22Rv1 (cell line): ENCODE results near the gene SKIC2.
"Not testable (repeated sequence)": the region's sequence is repeated elsewhere in the genome, so short reads cannot be mapped to it uniquely, and the experiment has no call there.

Experiments
- CTCF ChIP-seq: fragments of 450-650 bp; IDR thresholded peaks from 2 replicates; pipeline ENCODE4 v1.5.1; 2017; ENCODE audit warnings: mild to moderate bottlenecking
- ZFX ChIP-seq: fragments of 450-650 bp; IDR thresholded peaks from 2 replicates; pipeline ENCODE4 v1.6.1; 2017; ENCODE audit warnings: antibody characterized with exemption, borderline replicate concordance

DNA sequence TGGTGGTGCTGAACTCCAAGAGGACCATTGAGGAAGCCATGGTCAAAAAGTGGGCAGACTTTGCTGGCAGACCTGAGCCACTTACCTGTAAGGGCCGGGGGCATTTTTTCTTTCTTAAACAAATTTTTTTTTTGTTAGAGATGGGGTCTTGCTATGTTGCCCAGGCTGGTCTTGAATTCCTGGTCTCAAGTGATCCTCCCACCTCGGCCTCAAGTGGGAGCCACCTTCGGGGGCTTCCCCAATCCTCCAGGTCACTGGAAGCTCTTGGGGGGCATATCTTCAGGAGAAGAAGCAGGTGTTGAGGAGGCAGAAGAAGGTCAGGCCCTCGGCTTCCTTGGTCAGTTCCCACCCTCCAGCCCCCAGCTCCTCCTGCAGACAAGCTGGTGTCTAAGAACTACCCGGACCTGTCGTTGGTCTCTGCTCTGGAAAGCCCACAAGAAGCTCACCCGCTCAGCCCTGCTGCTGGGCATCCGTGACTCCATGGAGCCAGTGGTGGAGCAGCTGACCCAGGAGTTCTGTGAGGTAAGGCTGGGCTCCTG is 47.1 kb downstream of the SKIC2 start:
- not testable (repeated sequence) for TF ChIP-seq CTCF, ZFX
